WTC11 (cell line): ENCODE measurements around the gene GPR37L1.

Experiments used
- TF ChIP-seq, protein P1 (sequence below): fragments of 200-600 bp; IDR thresholded peaks from 2 replicates; pipeline ENCODE4 v1.8.0; 2022; ENCODE audit warnings: antibody characterized with exemption
- TF ChIP-seq, protein P2 (sequence below): sonication (generic); formaldehyde crosslinking; IDR thresholded peaks from 2 replicates; pipeline ENCODE4 v1.8.0; 2022; ENCODE audit warnings: missing genetic modification reagents

DNA sequence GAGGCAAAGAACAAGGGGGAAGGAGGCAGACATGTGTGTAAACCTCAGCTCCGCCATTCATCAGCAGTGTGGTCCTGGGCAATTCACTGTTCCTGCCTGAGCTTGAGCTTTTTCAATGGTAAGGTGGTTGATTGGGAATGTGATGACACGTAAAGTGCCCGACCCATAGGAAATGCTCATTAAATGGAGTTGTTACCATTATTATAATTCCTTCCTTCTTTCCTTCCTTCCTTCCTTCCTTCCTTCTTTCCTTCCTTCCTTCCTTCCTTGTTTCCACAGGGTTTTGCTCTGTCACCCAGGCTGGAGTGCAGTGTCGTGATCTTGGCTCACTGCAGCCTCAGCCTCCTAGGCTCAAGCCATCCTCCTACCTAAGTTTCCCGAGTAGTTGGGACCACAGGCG, 4.3 kb downstream of the GPR37L1 start:
- TF ChIP-seq, protein P1, sequence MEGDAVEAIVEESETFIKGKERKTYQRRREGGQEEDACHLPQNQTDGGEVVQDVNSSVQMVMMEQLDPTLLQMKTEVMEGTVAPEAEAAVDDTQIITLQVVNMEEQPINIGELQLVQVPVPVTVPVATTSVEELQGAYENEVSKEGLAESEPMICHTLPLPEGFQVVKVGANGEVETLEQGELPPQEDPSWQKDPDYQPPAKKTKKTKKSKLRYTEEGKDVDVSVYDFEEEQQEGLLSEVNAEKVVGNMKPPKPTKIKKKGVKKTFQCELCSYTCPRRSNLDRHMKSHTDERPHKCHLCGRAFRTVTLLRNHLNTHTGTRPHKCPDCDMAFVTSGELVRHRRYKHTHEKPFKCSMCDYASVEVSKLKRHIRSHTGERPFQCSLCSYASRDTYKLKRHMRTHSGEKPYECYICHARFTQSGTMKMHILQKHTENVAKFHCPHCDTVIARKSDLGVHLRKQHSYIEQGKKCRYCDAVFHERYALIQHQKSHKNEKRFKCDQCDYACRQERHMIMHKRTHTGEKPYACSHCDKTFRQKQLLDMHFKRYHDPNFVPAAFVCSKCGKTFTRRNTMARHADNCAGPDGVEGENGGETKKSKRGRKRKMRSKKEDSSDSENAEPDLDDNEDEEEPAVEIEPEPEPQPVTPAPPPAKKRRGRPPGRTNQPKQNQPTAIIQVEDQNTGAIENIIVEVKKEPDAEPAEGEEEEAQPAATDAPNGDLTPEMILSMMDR: no peak
- TF ChIP-seq, protein P2, sequence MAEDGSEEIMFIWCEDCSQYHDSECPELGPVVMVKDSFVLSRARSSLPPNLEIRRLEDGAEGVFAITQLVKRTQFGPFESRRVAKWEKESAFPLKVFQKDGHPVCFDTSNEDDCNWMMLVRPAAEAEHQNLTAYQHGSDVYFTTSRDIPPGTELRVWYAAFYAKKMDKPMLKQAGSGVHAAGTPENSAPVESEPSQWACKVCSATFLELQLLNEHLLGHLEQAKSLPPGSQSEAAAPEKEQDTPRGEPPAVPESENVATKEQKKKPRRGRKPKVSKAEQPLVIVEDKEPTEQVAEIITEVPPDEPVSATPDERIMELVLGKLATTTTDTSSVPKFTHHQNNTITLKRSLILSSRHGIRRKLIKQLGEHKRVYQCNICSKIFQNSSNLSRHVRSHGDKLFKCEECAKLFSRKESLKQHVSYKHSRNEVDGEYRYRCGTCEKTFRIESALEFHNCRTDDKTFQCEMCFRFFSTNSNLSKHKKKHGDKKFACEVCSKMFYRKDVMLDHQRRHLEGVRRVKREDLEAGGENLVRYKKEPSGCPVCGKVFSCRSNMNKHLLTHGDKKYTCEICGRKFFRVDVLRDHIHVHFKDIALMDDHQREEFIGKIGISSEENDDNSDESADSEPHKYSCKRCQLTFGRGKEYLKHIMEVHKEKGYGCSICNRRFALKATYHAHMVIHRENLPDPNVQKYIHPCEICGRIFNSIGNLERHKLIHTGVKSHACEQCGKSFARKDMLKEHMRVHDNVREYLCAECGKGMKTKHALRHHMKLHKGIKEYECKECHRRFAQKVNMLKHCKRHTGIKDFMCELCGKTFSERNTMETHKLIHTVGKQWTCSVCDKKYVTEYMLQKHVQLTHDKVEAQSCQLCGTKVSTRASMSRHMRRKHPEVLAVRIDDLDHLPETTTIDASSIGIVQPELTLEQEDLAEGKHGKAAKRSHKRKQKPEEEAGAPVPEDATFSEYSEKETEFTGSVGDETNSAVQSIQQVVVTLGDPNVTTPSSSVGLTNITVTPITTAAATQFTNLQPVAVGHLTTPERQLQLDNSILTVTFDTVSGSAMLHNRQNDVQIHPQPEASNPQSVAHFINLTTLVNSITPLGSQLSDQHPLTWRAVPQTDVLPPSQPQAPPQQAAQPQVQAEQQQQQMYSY (CRISPR knock-in tag): no peak
